A549 (cell line): Measurements from ENCODE around the gene ZNF407.

Experiments
- CTCF ChIP-seq: fragments of >200 bp; sonication (Bioruptor Twin); formaldehyde crosslinking; IDR thresholded peaks from 3 replicates; pipeline ENCODE4 v1.5.1; 2016
- ELK1 ChIP-seq: fragments of 150-350 bp; IDR thresholded peaks from 2 replicates; pipeline ENCODE4 v1.6.1; 2014; ENCODE audit warnings: low read depth, mild to moderate bottlenecking, low read length
- EP300 ChIP-seq, 2 experiments: fragments of >200 bp; sonication (Bioruptor Twin); formaldehyde crosslinking; IDR thresholded peaks; 2 replicates in 1 of 2; 3 replicates in 1 of 2; pipeline ENCODE4 v1.6.1; 2016 to 2017
- HES2 ChIP-seq: fragments of >200 bp; sonication (Bioruptor Twin); formaldehyde crosslinking; IDR thresholded peaks from 2 replicates; pipeline ENCODE4 v1.6.1; 2016
- HOXA7 ChIP-seq: fragments of 250-450 bp; sonication (Bioruptor Pico); IDR thresholded peaks from 2 replicates; pipeline ENCODE4 v1.5.0; 2020; ENCODE audit warnings: mild to moderate bottlenecking, moderate library complexity
- JUNB ChIP-seq: fragments of >200 bp; sonication (Bioruptor Twin); formaldehyde crosslinking; IDR thresholded peaks from 2 replicates; pipeline ENCODE4 v1.6.1; 2016
- KDM5A ChIP-seq: fragments of 200-600 bp; sonication (generic); IDR thresholded peaks from 2 replicates; pipeline ENCODE4 v1.6.1; 2016; ENCODE audit warnings: antibody characterized with exemption, mild to moderate bottlenecking
- MAFK ChIP-seq: fragments of 450-650 bp; IDR thresholded peaks from 2 replicates; pipeline ENCODE4 v1.6.1; 2014; ENCODE audit not compliant: partially characterized antibody
- MAX ChIP-seq: IDR thresholded peaks from 2 replicates; pipeline ENCODE4 v1.6.1; 2012
- POLR2A ChIP-seq: IDR thresholded peaks from 2 replicates; pipeline ENCODE4 v1.6.1; 2012; ENCODE audit warnings: mild to moderate bottlenecking, low read length
- REST ChIP-seq: fragments of 200-600 bp; sonication (generic); IDR thresholded peaks from 2 replicates; pipeline ENCODE4 v1.6.1; 2016; ENCODE audit warnings: antibody characterized with exemption, mild to moderate bottlenecking, moderate library complexity
- USF2 ChIP-seq: fragments of 450-650 bp; IDR thresholded peaks from 2 replicates; pipeline ENCODE4 v1.6.1; 2014; ENCODE audit warnings: antibody characterized with exemption

- no peak for TF ChIP-seq HOXA7 (CRISPR knock-in tag)
- no peak for TF ChIP-seq MAX
- TF ChIP-seq POLR2A, result no peak
- TF ChIP-seq CTCF, result no peak
- TF ChIP-seq MAFK, result no peak
- no peak for TF ChIP-seq ELK1
- TF ChIP-seq EP300 (IDR thresholded peaks at IDR 0.05), result no peak
- no peak for TF ChIP-seq USF2
- no peak for TF ChIP-seq JUNB
- TF ChIP-seq HES2, result no peak
- TF ChIP-seq REST, result no peak
- TF ChIP-seq KDM5A, result no peak
Observed at GRCh38 chr18:74797577-74798151, 200.0 kb downstream of the ZNF407 start.
